ENCODE data around the gene NCAM1. TPM values are rescaled to one million over a fixed set of nuclear protein-coding genes. Genes with fewer than 3 reads are reported as not detected.

Gene NCAM1
- total and polyA plus RNA-seq, 8 donors = 1.7 to 45.0 (median 37.6) TPM

GRCh38 chr11:113172382-113172951 lies 211.2 kb downstream of the NCAM1 start:
- Histone ChIP-seq H3K36me3 (no peaks in the 10 kb centered on the region), H3K27ac (no peak overlapping the region), H3K9me3 (no peaks in the 10 kb centered on the region), H3K27me3 (no peaks in the 10 kb centered on the region), H3K4me1 (peaks cover 0 to 3% of the 10 kb centered on the region in 2 donors), H3K4me3 (no peak overlapping the region)
- no peak for TF ChIP-seq CTCF (IDR thresholded peaks at IDR 0.05)
- intact Hi-C loops (cut with DNase I) = no loop called here
- ATAC-seq = no peak
- no peak for DNase-seq

- no peaks in the 10 kb centered on the region for H3K36me3 ChIP-seq
- no peak overlapping the region for H3K27ac ChIP-seq
- H3K4me1 ChIP-seq = peaks cover 0 to 3% of the 10 kb centered on the region in 2 donors
- no peak for ATAC-seq
- TF ChIP-seq CTCF (IDR thresholded peaks at IDR 0.05) = no peak
- DNase-seq = no peak
- H3K27me3 ChIP-seq = no peaks in the 10 kb centered on the region
- H3K4me3 ChIP-seq = no peak overlapping the region
- intact Hi-C loops (cut with DNase I) = no loop called here
- H3K9me3 ChIP-seq = no peaks in the 10 kb centered on the region
Measured at GRCh38 chr11:113173126-113173525, 211.9 kb downstream of the NCAM1 start.

GRCh38 chr11:113174882-113175281 lies 213.7 kb downstream of the NCAM1 start:
- H3K27me3 ChIP-seq = no peaks in the 10 kb centered on the region
- no peaks in the 10 kb centered on the region for H3K36me3 ChIP-seq
- H3K27ac ChIP-seq = no peak overlapping the region
- intact Hi-C loops (cut with DNase I) = no loop called here
- H3K4me1 ChIP-seq = no peaks in the 10 kb centered on the region
- H3K9me3 ChIP-seq = no peaks in the 10 kb centered on the region
- TF ChIP-seq CTCF (IDR thresholded peaks at IDR 0.05) = no peak
- DNase-seq (no peak), ATAC-seq (no peak)
- no peak overlapping the region for H3K4me3 ChIP-seq

- DNase-seq (no peak), ATAC-seq (no peak)
- Histone ChIP-seq H3K4me1 (no peaks in the 10 kb centered on the region), H3K27ac (no peak overlapping the region), H3K4me3 (no peak overlapping the region), H3K27me3 (peaks cover 0 to 7% of the 10 kb centered on the region in 2 donors), H3K36me3 (no peaks in the 10 kb centered on the region), H3K9me3 (no peaks in the 10 kb centered on the region)
- TF ChIP-seq CTCF (IDR thresholded peaks at IDR 0.05) = no peak
- intact Hi-C loops (cut with DNase I) = no loop called here
Measured at GRCh38 chr11:113176599-113177360, 215.6 kb downstream of the NCAM1 start.

GRCh38 chr11:113177671-113178070 lies 216.5 kb downstream of the NCAM1 start:
- DNase-seq (no peak), ATAC-seq (no peak)
- no peak overlapping the region for H3K27ac ChIP-seq

More at GRCh38 chr11:113177671-113178070, 216.5 kb downstream of the NCAM1 start:
- H3K4me1 ChIP-seq = no peaks in the 10 kb centered on the region
- no peak for TF ChIP-seq CTCF (IDR thresholded peaks at IDR 0.05)
- no peaks in the 10 kb centered on the region for H3K36me3 ChIP-seq
- intact Hi-C loops (cut with DNase I) = no loop called here
- H3K9me3 ChIP-seq = no peaks in the 10 kb centered on the region
- H3K27me3 ChIP-seq = peaks cover 0 to 7% of the 10 kb centered on the region in 2 donors
- H3K4me3 ChIP-seq = no peak overlapping the region
